ENCODE data around the gene BACH2.
A peak's percentile ranks its signal among the peaks of the same experiment; 100 is the strongest.
"Not testable (repeated sequence)": the region's sequence is repeated elsewhere in the genome, so short reads cannot be mapped to it uniquely, and the experiment has no call there.

BACH2 gene

GRCh38 chr6:90296341-90297114 lies at the start of gene BACH2:
TSS of gene BACH2 (minus strand) at chr6:90296843. CDS start at chr6:90008844, 287,999 bp downstream.
- DNase-seq (ENCODE audit: low spot score) = peak; percentile 82
- in situ Hi-C loops (cut with MboI; ENCODE audit: low pct_unique_long_range_greater_than_20kb, low sequenced_read_pairs, unreplicated experiment) = no loop called here
- TF ChIP-seq, protein P1, sequence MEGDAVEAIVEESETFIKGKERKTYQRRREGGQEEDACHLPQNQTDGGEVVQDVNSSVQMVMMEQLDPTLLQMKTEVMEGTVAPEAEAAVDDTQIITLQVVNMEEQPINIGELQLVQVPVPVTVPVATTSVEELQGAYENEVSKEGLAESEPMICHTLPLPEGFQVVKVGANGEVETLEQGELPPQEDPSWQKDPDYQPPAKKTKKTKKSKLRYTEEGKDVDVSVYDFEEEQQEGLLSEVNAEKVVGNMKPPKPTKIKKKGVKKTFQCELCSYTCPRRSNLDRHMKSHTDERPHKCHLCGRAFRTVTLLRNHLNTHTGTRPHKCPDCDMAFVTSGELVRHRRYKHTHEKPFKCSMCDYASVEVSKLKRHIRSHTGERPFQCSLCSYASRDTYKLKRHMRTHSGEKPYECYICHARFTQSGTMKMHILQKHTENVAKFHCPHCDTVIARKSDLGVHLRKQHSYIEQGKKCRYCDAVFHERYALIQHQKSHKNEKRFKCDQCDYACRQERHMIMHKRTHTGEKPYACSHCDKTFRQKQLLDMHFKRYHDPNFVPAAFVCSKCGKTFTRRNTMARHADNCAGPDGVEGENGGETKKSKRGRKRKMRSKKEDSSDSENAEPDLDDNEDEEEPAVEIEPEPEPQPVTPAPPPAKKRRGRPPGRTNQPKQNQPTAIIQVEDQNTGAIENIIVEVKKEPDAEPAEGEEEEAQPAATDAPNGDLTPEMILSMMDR (IDR thresholded peaks at IDR 0.05; ENCODE audit: extremely low read depth, insufficient read depth, missing control alignments) = no peak

DNA sequence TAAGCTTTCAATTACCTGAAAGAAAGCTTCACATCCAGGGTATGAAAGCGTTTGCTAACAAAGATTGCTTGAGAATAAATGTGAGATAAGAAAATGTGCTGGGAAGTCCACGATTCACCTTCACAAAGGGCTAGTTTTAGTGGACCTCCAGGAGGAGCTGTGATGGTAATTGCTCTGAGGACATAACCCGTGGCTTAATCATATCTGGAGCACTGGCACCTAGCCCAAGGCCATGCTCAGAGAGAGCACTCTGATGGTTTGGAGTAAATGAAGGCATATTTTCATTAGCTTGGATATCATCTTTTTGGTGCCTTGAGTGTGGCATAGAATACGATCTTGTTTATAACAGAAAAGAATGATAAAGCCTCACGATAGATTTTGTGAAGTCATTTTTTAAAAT lies 46.9 kb upstream of the BACH2 start:
- DNase-seq (ENCODE audit: low spot score) = no peak
- in situ Hi-C loops (cut with MboI; ENCODE audit: low pct_unique_long_range_greater_than_20kb, low sequenced_read_pairs, unreplicated experiment) = no loop called here
- TF ChIP-seq, protein P1 (IDR thresholded peaks at IDR 0.05; ENCODE audit: extremely low read depth, insufficient read depth, missing control alignments) = no peak

- TF ChIP-seq, protein P1 (IDR thresholded peaks at IDR 0.05; ENCODE audit: extremely low read depth, insufficient read depth, missing control alignments) = no peak
- in situ Hi-C loops (cut with MboI; ENCODE audit: low pct_unique_long_range_greater_than_20kb, low sequenced_read_pairs, unreplicated experiment) = no loop called here
- DNase-seq (ENCODE audit: low spot score) = no peak
These were observed 41.8 kb upstream of the BACH2 start for GRCh38 chr6:90338409-90338808.

DNA sequence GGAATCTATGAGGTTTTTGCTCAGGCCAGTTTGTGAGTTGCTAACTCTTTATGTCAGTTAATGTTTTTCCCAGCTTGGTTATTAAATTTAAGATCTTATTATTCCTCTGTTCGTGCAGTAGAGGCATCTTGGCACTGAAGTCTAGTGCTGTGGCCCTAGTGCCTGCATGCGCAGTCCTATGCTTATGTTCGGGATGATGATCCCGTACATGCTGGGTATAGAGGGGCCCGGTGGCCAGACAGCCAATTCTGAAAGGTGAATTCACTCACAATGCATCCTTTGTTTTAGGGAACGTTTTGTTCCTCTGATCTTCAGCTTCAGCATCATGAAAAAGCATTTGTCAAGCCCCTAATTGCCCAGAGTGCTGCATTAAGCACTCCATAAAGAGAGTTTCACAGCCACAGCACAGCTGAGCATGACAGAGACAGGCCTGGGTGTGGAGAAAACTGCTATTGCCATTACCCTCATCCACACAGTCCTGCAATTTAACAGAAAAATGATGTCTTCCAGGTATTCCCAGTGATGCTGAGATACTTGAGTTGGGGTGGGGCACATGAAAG lies 39.8 kb upstream of the BACH2 start:
- in situ Hi-C loops (cut with MboI; ENCODE audit: low pct_unique_long_range_greater_than_20kb, low sequenced_read_pairs, unreplicated experiment) = no loop called here
- DNase-seq (ENCODE audit: low spot score) = no peak
- TF ChIP-seq, protein P1 (IDR thresholded peaks at IDR 0.05; ENCODE audit: extremely low read depth, insufficient read depth, missing control alignments) = no peak

- no peak for DNase-seq (ENCODE audit: low spot score)
- TF ChIP-seq, protein P1 (IDR thresholded peaks at IDR 0.05; ENCODE audit: extremely low read depth, insufficient read depth, missing control alignments) = no peak
- in situ Hi-C loops (cut with MboI; ENCODE audit: low pct_unique_long_range_greater_than_20kb, low sequenced_read_pairs, unreplicated experiment) = no loop called here
These were observed 37.3 kb upstream of the BACH2 start for GRCh38 chr6:90333928-90334327.

DNA sequence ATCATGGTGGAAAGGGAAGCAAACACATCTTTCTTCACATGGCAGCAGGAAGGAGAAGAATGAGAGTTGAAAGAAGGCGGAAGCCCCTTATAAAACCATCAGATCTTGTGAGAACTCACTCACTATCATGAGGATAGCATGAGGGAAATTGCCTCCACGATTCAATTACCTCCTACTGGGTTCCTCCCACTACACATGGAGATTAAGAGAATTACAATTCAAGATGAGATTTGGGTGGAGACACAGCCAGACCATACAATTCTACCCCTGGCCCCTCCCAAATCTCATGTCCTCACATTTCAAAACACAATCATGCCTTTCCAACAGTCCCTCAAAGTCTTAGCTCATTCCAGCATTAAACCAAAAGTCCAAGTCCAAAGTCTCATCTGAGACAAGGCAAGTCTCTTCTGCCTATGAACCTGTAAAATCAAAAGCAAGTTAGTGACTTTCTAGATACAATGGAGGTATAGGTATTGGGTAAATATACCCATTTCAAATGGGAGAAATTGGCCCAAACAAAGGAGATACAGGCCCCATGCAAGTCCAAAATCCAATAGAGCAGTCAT lies 36.4 kb upstream of the BACH2 start:
- in situ Hi-C loops (cut with MboI; ENCODE audit: low pct_unique_long_range_greater_than_20kb, low sequenced_read_pairs, unreplicated experiment); DNase-seq (ENCODE audit: low spot score): not testable (repeated sequence)

All from GM13977 (cell line).